SW 1271 (cell line): Measurements from ENCODE around the gene SIRPA.

Experiments
- DNase-seq, 2 experiments: peaks; one replicate each; lab custom pipeline; 2025; lab: John Stamatoyannopoulos, UW

Gene SIRPA

GRCh38 chr20:1888796-1889463 lies 6.3 kb upstream of the SIRPA start:
- DNase-seq, result no peak

GRCh38 chr20:1890469-1891262 lies 4.5 kb upstream of the SIRPA start:
- DNase-seq, result no peak

- DNase-seq, result no peak
These were observed 3.7 kb upstream of the SIRPA start for GRCh38 chr20:1891263-1892118.

- DNase-seq, result no peak
These were observed 3.2 kb upstream of the SIRPA start for GRCh38 chr20:1892119-1892385.

- DNase-seq, result no peak
These were observed 1.3 kb upstream of the SIRPA start for GRCh38 chr20:1893721-1894470.

GRCh38 chr20:1894471-1894950 lies 696 bp upstream of the SIRPA start:
- DNase-seq, result peak; percentile 17 to 45

- DNase-seq, result no peak
These were observed 672 bp downstream of the SIRPA start for GRCh38 chr20:1895674-1896483.

GRCh38 chr20:1896484-1897258 lies 1.5 kb downstream of the SIRPA start:
- no peak for DNase-seq

GRCh38 chr20:1897541-1897940 lies 2.3 kb downstream of the SIRPA start:
- no peak for DNase-seq

- no peak for DNase-seq
These were observed 2.8 kb downstream of the SIRPA start for GRCh38 chr20:1897965-1898464.

GRCh38 chr20:1898482-1899240 lies 3.5 kb downstream of the SIRPA start:
- DNase-seq, result no peak

- no peak for DNase-seq
These were observed 4.0 kb downstream of the SIRPA start for GRCh38 chr20:1899241-1899525.

GRCh38 chr20:1900321-1900801 lies 5.2 kb downstream of the SIRPA start:
- peak; percentile 38 to 79 for DNase-seq

GRCh38 chr20:1901704-1902103 lies 6.5 kb downstream of the SIRPA start:
- DNase-seq, result no peak

GRCh38 chr20:1902188-1902587 lies 7.0 kb downstream of the SIRPA start:
- no peak for DNase-seq

- no peak for DNase-seq
These were observed 8.9 kb downstream of the SIRPA start for GRCh38 chr20:1904135-1904534.

- no peak for DNase-seq
These were observed 9.8 kb downstream of the SIRPA start for GRCh38 chr20:1905009-1905408.

- DNase-seq, result no peak
These were observed 10.5 kb downstream of the SIRPA start for GRCh38 chr20:1905693-1906092.

GRCh38 chr20:1906361-1907051 lies 11.3 kb downstream of the SIRPA start:
- no peak for DNase-seq
